OCI-LY1 (cell line): ENCODE results near the gene THSD8.

Source experiments
- CTCF ChIP-seq: fragments of 200-600 bp; sonication (generic), shearing (Covaris generic); IDR thresholded peaks from 2 replicates; pipeline ENCODE4 v1.5.1; 2017; ENCODE audit warnings: mild to moderate bottlenecking, antibody characterized with exemption, low read length, moderate library complexity, mixed read lengths
- EZH2 ChIP-seq: fragments of 200-600 bp; sonication (generic), shearing (Covaris generic); IDR thresholded peaks from 2 replicates; pipeline ENCODE4 v1.8.0; 2017; ENCODE audit warnings: borderline replicate concordance, mixed run types, mild to moderate bottlenecking, antibody characterized with exemption, low read length, moderate library complexity, mixed read lengths

- no peak for TF ChIP-seq CTCF
- TF ChIP-seq EZH2 = no peak
These were observed 17.4 kb upstream of the THSD8 start for GRCh38 chr19:12784394-12784870.
